Neuronal stem cell (in vitro differentiated cells): Measurements from ENCODE around the gene DYRK3.
A peak's percentile ranks its signal among the peaks of the same experiment; 100 is the strongest.
"Not testable (repeated sequence)": the region's sequence is repeated elsewhere in the genome, so short reads cannot be mapped to it uniquely, and the experiment has no call there.

ENCODE experiments used
- DNase-seq: peaks from one replicate; pipeline ENCODE4 v3.0.0-alpha.2; 2013; ENCODE audit warnings: low spot score
- H2AFZ ChIP-seq: one replicate; pipeline ENCODE4 v1.6.1; 2013; ENCODE audit warnings: mild to moderate bottlenecking, low read length, inconsistent platforms
- H2AK5ac ChIP-seq: 2 replicates; pipeline ENCODE4 v1.6.1; 2013; ENCODE audit warnings: low read depth, mild to moderate bottlenecking, inconsistent platforms, low read length, moderate library complexity, mixed read lengths
- H2BK120ac ChIP-seq: 2 replicates; pipeline ENCODE4 v1.6.1; 2013; ENCODE audit warnings: low read depth, mild to moderate bottlenecking, inconsistent platforms, low read length, moderate library complexity, mixed read lengths
- H2BK12ac ChIP-seq: one replicate; pipeline ENCODE4 v1.6.1; 2013; ENCODE audit warnings: low read length, inconsistent platforms
- H2BK15ac ChIP-seq: 2 replicates; pipeline ENCODE4 v1.6.1; 2013; ENCODE audit warnings: mild to moderate bottlenecking, low read length, inconsistent platforms, mixed read lengths
- H2BK5ac ChIP-seq: one replicate; pipeline ENCODE4 v1.6.1; 2013; ENCODE audit warnings: inconsistent platforms, mild to moderate bottlenecking, low read length, moderate library complexity
- H3K14ac ChIP-seq: one replicate; pipeline ENCODE4 v1.6.1; 2013; ENCODE audit warnings: low read length, inconsistent platforms
- H3K18ac ChIP-seq: 2 replicates; pipeline ENCODE4 v1.6.1; 2013; ENCODE audit warnings: low read length, inconsistent platforms
- H3K23ac ChIP-seq: 2 replicates; pipeline ENCODE4 v1.6.1; 2013; ENCODE audit warnings: low read depth, mild to moderate bottlenecking, mixed read lengths, low read length, inconsistent platforms; ENCODE audit not compliant: poor library complexity
- H3K27ac ChIP-seq: replicated peaks from 3 replicates; pipeline ENCODE4 v1.5.1; 2013; ENCODE audit warnings: low read length, inconsistent platforms
- H3K27me3 ChIP-seq, 3 experiments: 2 replicates each; pipeline ENCODE4 v1.6.1; 2013; ENCODE audit warnings: low read length in 3 of 3, mild to moderate bottlenecking in 2 of 3, inconsistent platforms in 1 of 3, low read depth in 1 of 3, mixed read lengths in 1 of 3, moderate library complexity in 1 of 3; ENCODE audit not compliant: control insufficient read depth in 3 of 3, insufficient read depth in 3 of 3
- H3K36me3 ChIP-seq, 2 donors: replicated peaks in 1 of 2; 2 replicates each; pipeline ENCODE4 v1.6.1; 2013; ENCODE audit warnings: low read length in 2 of 2; ENCODE audit not compliant: control insufficient read depth in 2 of 2, insufficient read depth in 2 of 2
- H3K4ac ChIP-seq: 2 replicates; pipeline ENCODE4 v1.6.1; 2013; ENCODE audit warnings: inconsistent platforms, mild to moderate bottlenecking, low read length, moderate library complexity
- H3K4me1 ChIP-seq, 2 donors: 1 replicate in 1 of 2; 2 replicates in 1 of 2; pipeline ENCODE4 v1.6.1; 2013; ENCODE audit warnings: low read length in 2 of 2, low read depth in 1 of 2; ENCODE audit not compliant: control insufficient read depth in 2 of 2, insufficient read depth in 1 of 2
- H3K4me2 ChIP-seq: one replicate; pipeline ENCODE4 v1.6.1; 2013; ENCODE audit warnings: mild to moderate bottlenecking, low read length, inconsistent platforms; ENCODE audit not compliant: insufficient read depth, poor library complexity, severe bottlenecking
- H3K4me3 ChIP-seq, 2 donors: 2 replicates each; pipeline ENCODE4 v1.5.1; 2013; ENCODE audit warnings: low read length in 2 of 2, mild to moderate bottlenecking in 2 of 2, inconsistent platforms in 1 of 2, moderate library complexity in 1 of 2
- H3K79me1 ChIP-seq: one replicate; pipeline ENCODE4 v1.6.1; 2013; ENCODE audit warnings: low read depth, mild to moderate bottlenecking, inconsistent platforms, low read length, moderate library complexity
- H3K9ac ChIP-seq: one replicate; pipeline ENCODE4 v1.6.1; 2013; ENCODE audit warnings: mild to moderate bottlenecking, low read depth, low read length, inconsistent platforms; ENCODE audit not compliant: poor library complexity
- H3K9me3 ChIP-seq, 2 donors: replicated peaks in 1 of 2; 2 replicates each; pipeline versions ENCODE3 to v1.6.1; 2013; ENCODE audit warnings: low read length in 2 of 2, mild to moderate bottlenecking in 2 of 2, inconsistent platforms in 1 of 2, low read depth in 1 of 2, mixed read lengths in 1 of 2, moderate library complexity in 1 of 2; ENCODE audit not compliant: control insufficient read depth in 2 of 2, insufficient read depth in 1 of 2
- H4K8ac ChIP-seq: one replicate; pipeline ENCODE4 v1.6.1; 2013; ENCODE audit warnings: low read depth, mild to moderate bottlenecking, inconsistent platforms, low read length, moderate library complexity
- H4K91ac ChIP-seq: one replicate; pipeline ENCODE4 v1.6.1; 2013; ENCODE audit warnings: low read length, low read depth, mild to moderate bottlenecking, inconsistent platforms; ENCODE audit not compliant: poor library complexity
- WGBS, 2 donors: extraction: QIAGEN DNeasy Blood & Tissue Kit; methylation state at CpG; one replicate each; pipeline ENCODE4 v1.1.7; 2013; ENCODE audit warnings: missing lambda C conversion rate in 2 of 2, mixed read lengths in 1 of 2; ENCODE audit not compliant: insufficient read length in 2 of 2, insufficient replicate concordance in 1 of 2; ENCODE audit errors: extremely low coverage in 2 of 2; 5-methylcytosine and 5-hydroxymethylcytosine counted together

Gene DYRK3

GRCh38 chr1:206609229-206609991, 25.9 kb upstream of the DYRK3 start:
- Histone ChIP-seq H3K4ac (no peak overlapping the region), H3K14ac (no peak overlapping the region), H3K9ac (no peak overlapping the region), H3K9me3 (no peaks in the 10 kb centered on the region), H3K27me3 (peaks cover 0 to 6% (median 0%) of the 10 kb centered on the region in 3 experiments), H4K8ac (no peak overlapping the region), H3K36me3 (peaks cover 0 to 36% of the 10 kb centered on the region in 2 donors), H3K23ac (no peak overlapping the region), H3K79me1 (no peaks in the 10 kb centered on the region), H2BK15ac (no peak overlapping the region), H4K91ac (no peak overlapping the region), H3K4me3 (no peak overlapping the region), H2AFZ (no peak overlapping the region), H3K27ac (no peak overlapping the region), H2BK12ac (no peak overlapping the region), H2BK5ac (no peak overlapping the region), H3K4me1 (peaks cover 0 to 3% of the 10 kb centered on the region in 2 donors), H2AK5ac (no peak overlapping the region), H2BK120ac (no peak overlapping the region), H3K18ac (no peak overlapping the region), H3K4me2 (no peak overlapping the region)
- no CpG with 5 or more reads among the region's 4 CpGs for WGBS, 2 donors
- no peak for DNase-seq

- H2AFZ ChIP-seq, result peak within 1 kb of the TSS; percentile 95
- H3K79me1 ChIP-seq, result no peaks in the 10 kb centered on the region
- no peak within 1 kb of the TSS for H4K91ac ChIP-seq
- H3K14ac ChIP-seq, result peak within 1 kb of the TSS; percentile 25
- H4K8ac ChIP-seq, result peak within 1 kb of the TSS; percentile 52
- no peak within 1 kb of the TSS for H2BK120ac ChIP-seq
- peaks cover 0 to 3% of the 10 kb centered on the region in 2 donors for H3K4me1 ChIP-seq
- no peaks in the 10 kb centered on the region for H3K9me3 ChIP-seq
- peaks cover 0 to 19% (median 0%) of the 10 kb centered on the region in 3 experiments for H3K27me3 ChIP-seq
- no peak within 1 kb of the TSS for H2AK5ac ChIP-seq
- H2BK15ac ChIP-seq, result peak within 1 kb of the TSS; percentile 30
- peak within 1 kb of the TSS; percentile 96 for H3K9ac ChIP-seq
- no peak within 1 kb of the TSS for H2BK12ac ChIP-seq
- peak within 1 kb of the TSS; percentile 81 for H3K4me2 ChIP-seq
- peak within 1 kb of the TSS; percentile 78 to 87 for H3K4me3 ChIP-seq
- WGBS, 2 donors, result no CpG with 5 or more reads among the region's 48 CpGs
- DNase-seq, result peak; percentile 91
- H3K4ac ChIP-seq, result no peak within 1 kb of the TSS
- H3K27ac ChIP-seq, result peak within 1 kb of the TSS; percentile 67
- peaks cover 0 to 9% of the 10 kb centered on the region in 2 donors for H3K36me3 ChIP-seq
- H3K23ac ChIP-seq, result peak within 1 kb of the TSS; percentile 99
- peak within 1 kb of the TSS; percentile 99 for H3K18ac ChIP-seq
- H2BK5ac ChIP-seq, result peak within 1 kb of the TSS; percentile 77
Measured at GRCh38 chr1:206612129-206612876, 23.0 kb upstream of the DYRK3 start, which contains the start of gene EIF2D. TSS of gene EIF2D (minus strand) at chr1:206612465. CDS start at chr1:206612342, 123 bp downstream.

GRCh38 chr1:206626396-206626795, 8.9 kb upstream of the DYRK3 start:
- not testable (repeated sequence) for H2AK5ac ChIP-seq, H3K14ac ChIP-seq, H3K9ac ChIP-seq, H3K18ac ChIP-seq, H2BK120ac ChIP-seq, H3K36me3 ChIP-seq, H3K23ac ChIP-seq, H3K27ac ChIP-seq, H3K4me3 ChIP-seq, H4K91ac ChIP-seq, H3K9me3 ChIP-seq, H2BK15ac ChIP-seq, H2BK12ac ChIP-seq, H2BK5ac ChIP-seq, H3K4ac ChIP-seq, DNase-seq, H2AFZ ChIP-seq, H3K79me1 ChIP-seq, H3K4me1 ChIP-seq, H3K4me2 ChIP-seq, H4K8ac ChIP-seq
- no CpG with 5 or more reads among the region's 2 CpGs for WGBS, 2 donors
- peaks cover 0 to 31% (median 0%) of the 10 kb centered on the region in 3 experiments for H3K27me3 ChIP-seq

GRCh38 chr1:206628916-206629315, 6.4 kb upstream of the DYRK3 start:
- H3K9ac ChIP-seq, result no peak overlapping the region
- H2AFZ ChIP-seq, result no peak overlapping the region
- no peak overlapping the region for H4K8ac ChIP-seq
- H2BK15ac ChIP-seq, result no peak overlapping the region
- no peak overlapping the region for H3K4me2 ChIP-seq
- H4K91ac ChIP-seq, result no peak overlapping the region
- H3K14ac ChIP-seq, result no peak overlapping the region
- no peak overlapping the region for H3K4me3 ChIP-seq
- no peaks in the 10 kb centered on the region for H3K36me3 ChIP-seq
- no CpG with 5 or more reads among the region's 1 CpG for WGBS, 2 donors
- no peak overlapping the region for H2AK5ac ChIP-seq
- no peak for DNase-seq
- H3K4ac ChIP-seq, result no peak overlapping the region
- H2BK5ac ChIP-seq, result no peak overlapping the region
- H3K27ac ChIP-seq, result no peak overlapping the region
- H3K9me3 ChIP-seq, result peaks cover 0 to 2% of the 10 kb centered on the region in 2 donors
- H2BK120ac ChIP-seq, result no peak overlapping the region
- H3K23ac ChIP-seq, result no peak overlapping the region
- no peak overlapping the region for H2BK12ac ChIP-seq
- peaks cover 0 to 17% (median 0%) of the 10 kb centered on the region in 3 experiments for H3K27me3 ChIP-seq
- peaks cover 4 to 7% of the 10 kb centered on the region in 2 donors for H3K4me1 ChIP-seq
- H3K18ac ChIP-seq, result no peak overlapping the region
- H3K79me1 ChIP-seq, result no peaks in the 10 kb centered on the region
